Endothelial cell of umbilical vein (primary cell): ENCODE data around the gene KIF24. TPM values are rescaled to one million over a fixed set of nuclear protein-coding genes. Genes with fewer than 3 reads are reported as not detected.

Source experiments
- BruUV-seq: library from RNA; stranded (reverse); fragments of 400-500 nt; replicated peaks from 2 replicates; lab custom pipeline; 2021; lab: Mats Ljungman, UMichigan
- CTCF ChIA-PET: fragments of 300-600, 350-600 bp; sonication (Branson Sonifier 250); formaldehyde crosslinking; loops from one replicate; lab custom pipeline; 2021; ENCODE audit warnings: antibody characterized with exemption, inconsistent platforms; lab: Charles Lee
- POLR2A ChIA-PET: fragments of 300-600, 350-600 bp; sonication (Branson Sonifier 250); formaldehyde crosslinking; loops from one replicate; lab custom pipeline; 2021; ENCODE audit warnings: antibody characterized with exemption, inconsistent platforms; lab: Charles Lee
- DNase-seq: peaks from one replicate; pipeline ENCODE4 v3.0.0-alpha.2; 2011; ENCODE audit warnings: low read depth, low spot score
- FAIRE-seq: peaks from 2 replicates; lab custom pipeline; 2011; peaks lifted over from hg19 to GRCh38; lab: Jason Lieb, UNC
- H2AFZ ChIP-seq: 2 replicates; pipeline ENCODE4 v1.6.0; 2012; ENCODE audit warnings: low read depth, low read length, control low read depth, inconsistent platforms
- H3K27ac ChIP-seq: 2 replicates; pipeline ENCODE4 v1.5.1; 2011; ENCODE audit warnings: low read depth, mild to moderate bottlenecking, control low read depth, low read length, moderate library complexity; ENCODE audit not compliant: insufficient read depth
- H3K27me3 ChIP-seq, 2 experiments: 2 replicates each; pipeline versions ENCODE4 v1.6.0 to v1.6.1; 2011; ENCODE audit warnings: low read length in 2 of 2, mixed read lengths in 1 of 2; ENCODE audit not compliant: control insufficient read depth in 2 of 2, insufficient read depth in 2 of 2
- H3K36me3 ChIP-seq, 2 experiments: 2 replicates in 1 of 2; 3 replicates in 1 of 2; pipeline ENCODE4 v1.5.1; 2011; ENCODE audit warnings: low read length in 2 of 2, mild to moderate bottlenecking in 1 of 2, moderate library complexity in 1 of 2; ENCODE audit not compliant: control insufficient read depth in 2 of 2, insufficient read depth in 2 of 2; ENCODE audit errors: extremely low read depth in 1 of 2
- H3K4me1 ChIP-seq: 3 replicates; pipeline ENCODE4 v1.5.1; 2011; ENCODE audit warnings: mild to moderate bottlenecking, low read length; ENCODE audit not compliant: control insufficient read depth, insufficient read depth; ENCODE audit errors: extremely low read depth
- H3K4me2 ChIP-seq: 2 replicates; pipeline ENCODE4 v1.6.1; 2011; ENCODE audit warnings: low read length, control low read depth, mixed read lengths; ENCODE audit not compliant: insufficient read depth
- H3K4me3 ChIP-seq, 3 experiments: fragments of 200-600 bp in 1 of 3; sonication (generic), shearing (Covaris generic) in 1 of 3; replicated peaks in 1 of 3; 2 replicates each; pipeline ENCODE4 v1.5.1; 2011 to 2016; ENCODE audit warnings: control low read depth in 3 of 3, low read length in 3 of 3, mild to moderate bottlenecking in 2 of 3, inconsistent platforms in 1 of 3, low read depth in 1 of 3, moderate library complexity in 1 of 3; ENCODE audit not compliant: insufficient read depth in 1 of 3
- H3K79me2 ChIP-seq: 2 replicates; pipeline ENCODE4 v1.6.0; 2012; ENCODE audit warnings: low read length, inconsistent platforms; ENCODE audit not compliant: control insufficient read depth, insufficient read depth
- H3K9ac ChIP-seq: replicated peaks from 2 replicates; pipeline ENCODE3; 2011; ENCODE audit warnings: low read length, control low read depth; ENCODE audit not compliant: insufficient read depth; ENCODE audit errors: extremely low read depth
- H3K9me1 ChIP-seq: replicated peaks from 3 replicates; pipeline ENCODE4 v1.6.0; 2011; ENCODE audit warnings: mild to moderate bottlenecking, low read length; ENCODE audit not compliant: control insufficient read depth, insufficient read depth; ENCODE audit errors: extremely low read depth
- H3K9me3 ChIP-seq: replicated peaks from 2 replicates; pipeline ENCODE4 v1.5.1; 2012; ENCODE audit warnings: low read length, inconsistent platforms; ENCODE audit not compliant: control insufficient read depth, insufficient read depth
- H4K20me1 ChIP-seq: replicated peaks from 2 replicates; pipeline ENCODE3; 2011; ENCODE audit warnings: mild to moderate bottlenecking, low read length; ENCODE audit not compliant: control insufficient read depth, insufficient read depth; ENCODE audit errors: extremely low read depth
- CTCF ChIP-seq, 2 donors: IDR thresholded peaks; 1 replicate in 1 of 2; 2 replicates in 1 of 2; pipeline ENCODE4 v1.5.1; 2011; ENCODE audit warnings: low read length in 2 of 2, mild to moderate bottlenecking in 2 of 2, moderate library complexity in 2 of 2, control low read depth in 1 of 2, inconsistent platforms in 1 of 2, low read depth in 1 of 2; ENCODE audit not compliant: insufficient read depth in 1 of 2; ENCODE audit errors: extremely low read depth in 1 of 2
- EZH2 ChIP-seq: IDR thresholded peaks from 2 replicates; pipeline ENCODE4 v1.6.1; 2012; ENCODE audit warnings: borderline replicate concordance, low read depth, mild to moderate bottlenecking, moderate library complexity, low read length, inconsistent platforms; ENCODE audit not compliant: severe bottlenecking
- FOS ChIP-seq: IDR thresholded peaks from 2 replicates; pipeline ENCODE4 v1.6.1; 2011; ENCODE audit warnings: mild to moderate bottlenecking, low read length, moderate library complexity, borderline replicate concordance; ENCODE audit not compliant: insufficient read depth
- GATA2 ChIP-seq: IDR thresholded peaks from 2 replicates; pipeline ENCODE4 v1.7.0; 2011; ENCODE audit warnings: low read depth, mild to moderate bottlenecking, moderate library complexity, mixed read lengths, low read length; ENCODE audit not compliant: insufficient read length, insufficient read depth
- JUN ChIP-seq: IDR thresholded peaks from 2 replicates; pipeline ENCODE4 v1.6.1; 2011; ENCODE audit warnings: borderline replicate concordance, low read depth; ENCODE audit not compliant: insufficient read length, insufficient read depth
- MYC ChIP-seq: IDR thresholded peaks from one replicate; pipeline ENCODE4 v1.6.1; 2011; ENCODE audit warnings: mild to moderate bottlenecking, low read depth, low read length
- POLR2A ChIP-seq: IDR thresholded peaks from 2 replicates; pipeline ENCODE4 v1.6.1; 2012; ENCODE audit warnings: low read depth, mild to moderate bottlenecking, control low read depth, low read length
- POLR2AphosphoS5 ChIP-seq: IDR thresholded peaks from 2 replicates; pipeline ENCODE4 v1.6.1; 2012; ENCODE audit warnings: low read depth, mild to moderate bottlenecking, control low read depth, low read length, moderate library complexity; ENCODE audit not compliant: insufficient read depth
- dilution Hi-C: fragments of 300-500 bp; cut with MboI; formaldehyde crosslinking; loops from one replicate; pipeline ENCODE4 v1.15.0; 2019; ENCODE audit warnings: low sequenced_read_pairs; ENCODE audit not compliant: extremely low pct_ligation_motif_present
- intact Hi-C: fragments of 100-400 bp; cut with micrococcal nuclease; formaldehyde crosslinking; loops from one replicate; pipeline ENCODE4 v1.10.0; 2022
- polyA plus RNA-seq, 4 experiments: library from polyadenylated mRNA; depleted of rRNA in 3 of 4; stranded (reverse) in 3 of 4; unstranded in 1 of 4; fragments of >200 nt; gene quantifications; 2 replicates each; pipeline versions ENCODE4 v1.2.1 to v1.2.3, GENCODE V29; 2011 to 2012; ENCODE audit warnings: missing spikeins in 1 of 4
- total RNA-seq: library from RNA; stranded (reverse); gene quantifications from 2 replicates; pipeline ENCODE4 v1.2.3, GENCODE V29; 2021
- TF ChIP-seq, protein P1 (sequence below): IDR thresholded peaks from 2 replicates; pipeline ENCODE4 v1.6.1; 2011; ENCODE audit not compliant: insufficient read depth, insufficient read length

Gene KIF24
- total and polyA plus RNA-seq, 2 donors (not counting 3 experiments of a cell fraction or from before 2014, with no cell fraction given), result 2.1 to 4.8 TPM

GRCh38 chr9:34370335-34370969, 41.4 kb upstream of the KIF24 start:
- Histone ChIP-seq H3K4me2 (no peak overlapping the region), H3K4me3 (no peak overlapping the region), H3K27ac (no peak overlapping the region), H3K9ac (no peak overlapping the region), H4K20me1 (no peaks in the 10 kb centered on the region), H3K4me1 (no peaks in the 10 kb centered on the region), H2AFZ (no peak overlapping the region), H3K79me2 (no peaks in the 10 kb centered on the region), H3K9me1 (no peaks in the 10 kb centered on the region), H3K27me3 (no peaks in the 10 kb centered on the region), H3K36me3 (no peaks in the 10 kb centered on the region), H3K9me3 (no peaks in the 10 kb centered on the region)
- intact Hi-C loops (no loop called here), dilution Hi-C loops (no loop called here)
- CTCF ChIA-PET, result interaction anchor here (1.0 kb wide), 1 partner anchor 9 kb away, joined by 6 read pairs; no protein-coding TSS in a partner anchor
- FAIRE-seq (no peak), DNase-seq (no peak)
- POLR2A ChIA-PET, result no interaction called here
- TF ChIP-seq, protein P1, sequence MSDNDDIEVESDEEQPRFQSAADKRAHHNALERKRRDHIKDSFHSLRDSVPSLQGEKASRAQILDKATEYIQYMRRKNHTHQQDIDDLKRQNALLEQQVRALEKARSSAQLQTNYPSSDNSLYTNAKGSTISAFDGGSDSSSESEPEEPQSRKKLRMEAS, result no peak
- no peak for TF ChIP-seq CTCF (IDR thresholded peaks at IDR 0.05; ENCODE audit: extremely low read depth in 1 of 2, insufficient read depth in 1 of 2, low read depth in 1 of 2, low read length in 2 of 2)
- TF ChIP-seq EZH2, result no peak
- no peak for TF ChIP-seq MYC
- no peak for TF ChIP-seq POLR2A
- TF ChIP-seq FOS, result no peak
- no peak for TF ChIP-seq POLR2AphosphoS5
- TF ChIP-seq GATA2, result no peak
- TF ChIP-seq JUN, result no peak
- no TSS peak for BruUV-seq
